Activated T-helper 2 cell treated with anti-CD3 and anti-CD28 coated beads, Interferon-gamma antibody, Interleukin-2, Interleukin-4, amounts not matched to agents 10 μg/mL and 5 μg/mL and 100 μg/mL, durations not matched to agents 14 hours and 24 hours and 36 hours (primary cell): ENCODE measurements around the gene NKTR. TPM values are rescaled to one million over a fixed set of nuclear protein-coding genes. Genes with fewer than 3 reads are reported as not detected.

Experiments
- DNase-seq: peaks from one replicate; pipeline ENCODE4 v3.0.0; 2021; ENCODE audit warnings: low spot score
- H3K27ac Mint-ChIP-seq: one replicate; pipeline ENCODE4 v1.8.0; 2021; ENCODE audit warnings: mixed read lengths
- H3K27me3 Mint-ChIP-seq: one replicate; pipeline ENCODE4 v1.8.0; 2021; ENCODE audit warnings: low read depth, mixed read lengths
- H3K36me3 Mint-ChIP-seq: one replicate; pipeline ENCODE4 v1.8.0; 2021; ENCODE audit warnings: low read depth, mixed read lengths
- H3K4me1 Mint-ChIP-seq: one replicate; pipeline ENCODE4 v1.8.0; 2021; ENCODE audit warnings: low read depth, mixed read lengths
- H3K4me3 Mint-ChIP-seq: one replicate; pipeline ENCODE4 v1.8.0; 2021; ENCODE audit warnings: low read depth, mild to moderate bottlenecking, moderate library complexity, mixed read lengths
- H3K9me3 Mint-ChIP-seq: one replicate; pipeline ENCODE4 v1.8.0; 2021; ENCODE audit warnings: mixed read lengths
- intact Hi-C: fragments of 100-400 bp; cut with micrococcal nuclease; formaldehyde crosslinking; loops from one replicate; pipeline ENCODE4 v1.15.1; 2023
- total RNA-seq: library from RNA; stranded (reverse); gene quantifications from 2 replicates; pipeline ENCODE4 v1.2.3, GENCODE V29; 2022

The NKTR gene
- total RNA-seq, 1 donor from 2014 or later: 76.6 TPM

- Mint-ChIP-seq H3K4me3 (no peak overlapping the region), H3K27me3 (no peaks in the 10 kb centered on the region), H3K9me3 (no peaks in the 10 kb centered on the region), H3K36me3 (peaks cover 45% of the 10 kb centered on the region), H3K4me1 (peaks cover 10% of the 10 kb centered on the region), H3K27ac (no peak overlapping the region)
- DNase-seq: no peak
- intact Hi-C loops: loop anchor here (2.0 to 5.0 kb wide), 3 partner anchors 46 to 137 kb away; partner anchors contain the start of genes CCDC13, KLHL40 and VIPR1
Observed at GRCh38 chr3:42639192-42639591, 38.7 kb downstream of the NKTR start.

- Mint-ChIP-seq H3K9me3 (no peaks in the 10 kb centered on the region), H3K36me3 (peaks cover 44% of the 10 kb centered on the region), H3K27me3 (no peaks in the 10 kb centered on the region), H3K4me1 (peaks cover 7% of the 10 kb centered on the region), H3K4me3 (no peak overlapping the region), H3K27ac (no peak overlapping the region)
- intact Hi-C loops: no loop called here
- DNase-seq: no peak
Observed at GRCh38 chr3:42640129-42640528, 39.6 kb downstream of the NKTR start.

GRCh38 chr3:42640771-42641370 is 40.4 kb downstream of the NKTR start:
- peaks cover 44% of the 10 kb centered on the region for H3K36me3 Mint-ChIP-seq
- H3K27ac Mint-ChIP-seq: peak overlapping the region; percentile 46
- no peaks in the 10 kb centered on the region for H3K27me3 Mint-ChIP-seq
- H3K4me3 Mint-ChIP-seq: peak overlapping the region; percentile 50
- no peaks in the 10 kb centered on the region for H3K9me3 Mint-ChIP-seq
- no peak for DNase-seq
- H3K4me1 Mint-ChIP-seq: peaks cover 6% of the 10 kb centered on the region
- intact Hi-C loops: no loop called here

GRCh38 chr3:42647821-42648459 is 47.5 kb downstream of the NKTR start:
- no peak for DNase-seq
- H3K36me3 Mint-ChIP-seq: peaks cover 45% of the 10 kb centered on the region

GRCh38 chr3:42649006-42649405 is 48.5 kb downstream of the NKTR start:
- peaks cover 4% of the 10 kb centered on the region for H3K27me3 Mint-ChIP-seq
- H3K27ac Mint-ChIP-seq: no peak overlapping the region
- no peak overlapping the region for H3K4me3 Mint-ChIP-seq
- intact Hi-C loops: no loop called here
- peaks cover 34% of the 10 kb centered on the region for H3K36me3 Mint-ChIP-seq
- DNase-seq: no peak
- peaks cover 9% of the 10 kb centered on the region for H3K4me1 Mint-ChIP-seq
- H3K9me3 Mint-ChIP-seq: no peaks in the 10 kb centered on the region

More at GRCh38 chr3:42647821-42648459, 47.5 kb downstream of the NKTR start:
- intact Hi-C loops: no loop called here
- no peaks in the 10 kb centered on the region for H3K9me3 Mint-ChIP-seq
- H3K27me3 Mint-ChIP-seq: no peaks in the 10 kb centered on the region
- peaks cover 4% of the 10 kb centered on the region for H3K4me1 Mint-ChIP-seq
- H3K27ac Mint-ChIP-seq: no peak overlapping the region
- H3K4me3 Mint-ChIP-seq: no peak overlapping the region

GRCh38 chr3:42649783-42650182 is 49.3 kb downstream of the NKTR start:
- Mint-ChIP-seq H3K36me3 (peaks cover 29% of the 10 kb centered on the region), H3K9me3 (no peaks in the 10 kb centered on the region), H3K4me3 (no peak overlapping the region), H3K4me1 (peaks cover 9% of the 10 kb centered on the region), H3K27me3 (peaks cover 4% of the 10 kb centered on the region), H3K27ac (no peak overlapping the region)
- no peak for DNase-seq
- intact Hi-C loops: no loop called here

GRCh38 chr3:42651248-42652091 is 51.0 kb downstream of the NKTR start:
- H3K27ac Mint-ChIP-seq: no peak overlapping the region
- H3K9me3 Mint-ChIP-seq: no peaks in the 10 kb centered on the region
- H3K36me3 Mint-ChIP-seq: peaks cover 20% of the 10 kb centered on the region
- no peak for DNase-seq
- intact Hi-C loops: no loop called here
- H3K4me1 Mint-ChIP-seq: peaks cover 9% of the 10 kb centered on the region
- H3K27me3 Mint-ChIP-seq: peaks cover 9% of the 10 kb centered on the region
- no peak overlapping the region for H3K4me3 Mint-ChIP-seq

- Mint-ChIP-seq H3K27me3 (peaks cover 9% of the 10 kb centered on the region), H3K4me3 (no peak overlapping the region), H3K4me1 (peaks cover 9% of the 10 kb centered on the region), H3K27ac (no peak overlapping the region), H3K9me3 (no peaks in the 10 kb centered on the region), H3K36me3 (peaks cover 14% of the 10 kb centered on the region)
- no peak for DNase-seq
- intact Hi-C loops: no loop called here
Observed at GRCh38 chr3:42652251-42652610, 51.7 kb downstream of the NKTR start.

- DNase-seq: no peak
- H3K27me3 Mint-ChIP-seq: peaks cover 9% of the 10 kb centered on the region
- H3K4me3 Mint-ChIP-seq: peak overlapping the region; percentile 45
- H3K36me3 Mint-ChIP-seq: peaks cover 11% of the 10 kb centered on the region
- peaks cover 9% of the 10 kb centered on the region for H3K4me1 Mint-ChIP-seq
- H3K9me3 Mint-ChIP-seq: no peaks in the 10 kb centered on the region
- H3K27ac Mint-ChIP-seq: no peak overlapping the region
- intact Hi-C loops: no loop called here
Observed at GRCh38 chr3:42652611-42653302, 52.3 kb downstream of the NKTR start.

GRCh38 chr3:42653303-42653559 is 52.7 kb downstream of the NKTR start:
- no peak for DNase-seq
- peaks cover 9% of the 10 kb centered on the region for H3K27me3 Mint-ChIP-seq
- peaks cover 7% of the 10 kb centered on the region for H3K36me3 Mint-ChIP-seq
- peaks cover 9% of the 10 kb centered on the region for H3K4me1 Mint-ChIP-seq
- no peaks in the 10 kb centered on the region for H3K9me3 Mint-ChIP-seq
- H3K27ac Mint-ChIP-seq: no peak overlapping the region
- peak overlapping the region; percentile 45 for H3K4me3 Mint-ChIP-seq
- intact Hi-C loops: no loop called here

GRCh38 chr3:42653560-42654330 is 53.3 kb downstream of the NKTR start, which contains the start of gene ZBTB47:
Gene ZBTB47 (plus strand): TSS chr3:42653697. CDS start chr3:42658356, 4,659 bp downstream.
- H3K36me3 Mint-ChIP-seq: peaks cover 5% of the 10 kb centered on the region
- peaks cover 9% of the 10 kb centered on the region for H3K4me1 Mint-ChIP-seq
- intact Hi-C loops: no loop called here
- peaks cover 9% of the 10 kb centered on the region for H3K27me3 Mint-ChIP-seq
- DNase-seq: no peak
- H3K4me3 Mint-ChIP-seq: peak within 1 kb of the TSS; percentile 76
- H3K9me3 Mint-ChIP-seq: no peaks in the 10 kb centered on the region
- H3K27ac Mint-ChIP-seq: no peak within 1 kb of the TSS
